HG03064 (cell line): Measurements from ENCODE around the gene IDH3G.

Experiments
- ATAC-seq: cut with Tn5 transposase; IDR thresholded peaks from one replicate; pipeline ENCODE4 v1.9.1; 2021; ENCODE audit warnings: low read depth; ENCODE audit not compliant: unreplicated experiment

IDH3G gene

DNA sequence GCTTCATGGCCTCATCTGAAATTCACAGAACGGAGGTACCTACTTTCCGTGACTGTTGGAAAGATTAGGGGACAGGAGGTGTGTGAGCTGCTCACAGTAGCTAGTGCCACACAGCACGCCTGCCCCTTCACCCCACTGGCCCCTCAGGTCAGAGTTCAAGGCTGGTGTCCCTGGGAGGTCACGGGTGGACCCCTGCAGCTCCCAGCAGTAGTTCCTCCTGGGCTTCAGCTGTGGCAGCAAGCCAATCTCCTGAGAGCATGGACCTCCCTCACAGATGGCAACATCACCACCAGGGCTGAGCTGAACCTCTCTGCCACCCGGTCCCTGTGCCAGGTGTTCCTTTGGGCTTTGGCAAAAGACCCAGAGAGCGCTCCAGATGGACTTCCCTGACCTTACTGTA, 1.8 kb downstream of the IDH3G start:
- no peak for ATAC-seq

DNA sequence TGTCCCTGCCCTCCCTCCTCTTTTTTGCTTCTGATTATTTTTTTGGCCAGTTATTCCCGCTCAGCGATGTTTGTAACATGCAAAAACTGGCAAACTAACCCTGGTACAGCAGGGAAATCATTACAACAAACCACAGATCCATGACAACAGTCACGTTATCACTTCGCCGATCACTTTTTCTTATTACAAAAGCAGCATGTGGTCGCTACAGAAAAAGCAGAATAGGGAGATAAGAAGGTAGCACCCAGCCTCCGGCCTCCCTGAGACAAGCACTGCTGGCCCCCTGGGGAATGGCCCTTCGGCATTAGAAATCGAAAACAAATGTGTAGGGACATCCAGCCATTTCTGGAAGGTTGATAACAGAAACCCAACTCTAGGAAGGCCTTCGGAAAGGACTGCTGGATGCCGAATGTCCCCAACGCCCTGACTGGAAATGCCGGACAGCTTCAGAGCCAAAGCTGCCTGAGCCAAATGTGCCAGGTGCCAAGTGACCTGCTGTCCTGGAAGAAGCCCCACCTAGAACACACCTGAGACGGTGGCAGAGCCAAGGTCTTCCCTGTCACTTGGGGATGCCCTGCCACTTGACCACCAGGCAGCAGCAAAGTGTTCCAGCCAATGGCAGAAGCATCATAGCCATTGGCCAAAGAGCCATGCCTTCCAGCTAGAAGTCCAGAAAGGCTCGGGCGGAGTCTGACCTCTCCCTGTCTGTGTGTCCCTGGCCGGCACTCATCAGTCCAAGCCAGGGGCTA, 2.9 kb downstream of the IDH3G start:
- ATAC-seq, result no peak

DNA sequence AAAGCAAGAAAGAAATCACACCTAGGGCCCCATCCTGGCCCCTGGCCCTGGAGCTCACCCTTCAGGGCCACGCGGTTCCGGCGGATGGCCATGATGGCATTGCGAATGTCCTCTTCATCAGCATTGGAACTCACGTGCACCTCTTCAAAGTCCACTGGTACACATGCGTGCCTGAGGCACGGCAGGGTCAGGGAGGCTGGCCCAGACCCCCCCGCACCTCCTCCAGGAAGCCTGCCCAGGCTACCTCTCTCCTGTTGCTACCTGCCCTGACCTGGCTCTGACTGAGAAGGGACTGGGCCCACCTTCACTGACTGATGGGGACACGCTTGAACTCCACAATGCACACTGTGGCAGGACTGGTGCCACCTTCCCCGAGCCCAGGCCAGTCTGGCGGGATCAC, 4.5 kb downstream of the IDH3G start:
- no peak for ATAC-seq

DNA sequence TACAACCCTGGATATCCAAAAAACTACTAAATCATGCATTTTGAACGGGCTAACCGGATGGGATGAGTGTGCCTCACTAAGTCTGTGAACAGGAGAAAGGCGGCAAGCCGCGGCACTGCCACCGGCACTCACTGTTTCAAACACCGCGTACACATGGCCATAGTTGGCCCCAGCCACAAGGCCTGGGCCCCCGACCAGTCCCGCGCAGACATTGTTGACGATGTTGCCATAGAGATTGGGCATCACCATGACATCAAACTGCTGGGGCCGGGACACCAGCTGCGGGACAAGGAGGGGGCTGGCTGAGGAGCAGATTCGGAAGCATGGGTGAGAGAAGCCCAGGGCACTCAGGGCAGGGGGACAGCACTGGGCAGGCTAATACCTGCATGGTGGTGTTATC, 7.5 kb downstream of the IDH3G start:
- ATAC-seq, result no peak

DNA sequence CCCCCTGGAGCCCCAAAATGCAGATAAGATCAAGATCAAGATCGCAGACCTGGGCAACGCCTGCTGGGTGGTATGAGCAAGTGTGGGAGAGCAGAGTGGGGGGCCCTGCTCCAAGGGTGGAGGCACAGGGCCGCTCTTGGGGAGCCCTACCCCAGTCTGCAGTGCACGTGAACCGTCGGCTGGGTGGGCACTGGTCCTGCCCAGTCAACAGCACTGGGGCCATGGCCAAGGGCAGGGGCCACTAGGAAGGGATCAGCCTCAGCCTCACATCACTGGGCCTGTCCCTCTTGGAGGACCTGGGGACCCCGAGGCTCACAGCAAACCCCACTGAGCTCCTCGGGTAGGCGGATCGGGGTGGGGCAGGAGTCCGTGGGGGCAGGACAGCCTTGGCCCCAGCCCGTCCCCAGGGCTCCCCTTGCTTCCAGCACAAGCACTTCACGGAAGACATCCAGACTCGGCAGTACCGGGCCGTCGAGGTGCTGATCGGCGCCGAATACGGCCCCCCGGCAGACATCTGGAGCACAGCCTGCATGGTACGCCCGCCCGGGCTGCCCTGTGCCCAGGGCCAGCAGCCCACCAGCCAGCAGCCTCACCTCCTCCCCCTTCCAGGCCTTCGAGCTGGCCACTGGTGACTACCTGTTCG, 9.7 kb downstream of the IDH3G start:
- no peak for ATAC-seq

DNA sequence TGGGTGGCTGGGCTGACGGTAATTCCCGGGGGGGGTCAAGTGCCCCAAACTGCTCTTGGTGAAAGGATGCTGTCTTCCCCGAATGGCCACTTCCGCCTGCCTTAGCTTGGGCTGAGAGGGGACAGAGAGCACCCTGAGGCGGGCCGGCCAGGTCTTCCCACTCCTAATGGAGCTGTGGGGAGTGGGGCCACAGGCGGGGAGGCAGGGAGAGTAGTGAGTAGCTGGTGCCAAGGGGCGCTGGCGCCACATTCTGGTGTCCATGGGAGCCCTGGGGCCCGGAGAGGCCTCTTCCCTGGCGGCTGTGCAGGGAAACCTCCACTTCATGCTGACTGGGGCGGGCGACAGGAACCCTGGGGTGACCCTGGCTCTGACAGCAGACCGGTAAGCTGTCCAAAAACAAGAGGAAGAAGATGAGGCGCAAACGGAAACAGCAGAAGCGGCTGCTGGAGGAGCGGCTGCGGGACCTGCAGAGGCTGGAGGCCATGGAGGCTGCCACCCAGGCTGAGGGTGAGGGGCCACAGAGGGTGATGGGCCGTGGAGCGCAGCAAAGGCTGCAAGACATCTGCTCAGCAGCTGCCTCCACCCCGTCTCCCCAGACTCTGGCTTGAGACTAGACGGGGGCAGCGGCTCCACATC, 10.7 kb downstream of the IDH3G start:
- no peak for ATAC-seq

DNA sequence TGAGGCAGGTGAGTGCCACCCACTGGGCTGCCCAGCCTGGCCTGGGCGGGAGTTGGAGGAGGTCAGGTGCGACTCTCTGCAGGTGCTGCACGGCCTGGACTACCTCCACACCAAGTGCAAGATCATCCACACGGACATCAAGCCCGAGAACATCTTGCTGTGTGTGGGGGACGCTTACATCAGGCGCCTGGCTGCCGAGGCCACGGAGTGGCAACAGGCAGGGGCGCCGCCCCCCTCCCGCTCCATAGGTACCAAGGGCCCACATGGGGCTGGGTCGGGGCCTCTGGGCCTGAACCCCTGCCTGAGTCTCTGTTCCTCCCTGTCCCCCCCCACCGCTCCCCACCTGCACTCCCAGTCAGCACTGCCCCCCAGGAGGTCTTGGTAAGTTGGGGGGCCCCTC, 11.3 kb downstream of the IDH3G start:
- no peak for ATAC-seq

DNA sequence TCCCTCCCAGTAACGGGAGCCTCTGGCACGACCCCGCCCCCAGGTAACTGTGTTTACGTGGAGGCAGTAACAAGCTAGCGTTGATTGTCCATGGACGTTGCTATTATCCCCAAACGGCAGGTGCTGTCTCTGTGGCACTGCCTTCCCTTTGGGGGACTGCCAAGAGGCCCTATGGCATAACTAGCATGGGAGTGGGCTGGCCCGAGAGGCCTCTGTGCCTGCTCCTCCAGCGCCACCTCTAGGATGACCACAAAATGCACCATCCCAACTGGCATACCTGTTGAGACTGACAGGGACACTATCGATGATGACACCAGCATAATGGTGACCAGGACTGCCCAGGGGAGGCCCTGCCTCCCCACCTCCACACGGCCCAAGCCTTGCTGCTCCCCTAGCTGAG, 11.9 kb downstream of the IDH3G start:
- no peak for ATAC-seq

DNA sequence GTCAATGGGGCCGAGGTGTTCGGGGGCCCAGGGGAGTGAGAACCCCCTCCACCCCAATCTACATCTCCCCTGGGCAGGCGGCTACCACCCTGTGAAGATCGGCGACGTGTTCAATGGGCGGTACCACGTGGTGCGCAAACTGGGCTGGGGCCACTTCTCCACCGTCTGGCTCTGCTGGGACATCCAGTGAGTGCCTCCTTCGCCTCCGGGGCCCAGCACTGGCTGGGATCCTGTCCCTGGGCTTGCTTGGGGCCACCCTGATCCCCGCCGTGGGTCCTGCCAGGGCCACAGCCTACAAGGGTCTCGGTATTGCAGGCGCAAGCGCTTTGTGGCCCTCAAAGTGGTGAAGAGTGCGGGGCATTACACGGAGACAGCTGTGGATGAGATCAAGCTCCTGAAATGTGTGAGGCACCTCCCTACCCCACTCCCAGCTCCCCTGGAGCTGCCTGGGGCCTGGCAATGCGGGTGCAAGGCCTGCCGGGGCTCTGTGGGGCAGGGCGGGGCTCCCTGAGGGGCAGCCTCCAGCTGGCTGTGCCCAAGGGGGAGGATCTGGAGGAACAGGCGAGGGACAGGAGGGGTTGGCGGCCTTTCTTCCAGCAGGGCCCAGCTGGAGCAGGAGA, 12.6 kb downstream of the IDH3G start:
- no peak for ATAC-seq

DNA sequence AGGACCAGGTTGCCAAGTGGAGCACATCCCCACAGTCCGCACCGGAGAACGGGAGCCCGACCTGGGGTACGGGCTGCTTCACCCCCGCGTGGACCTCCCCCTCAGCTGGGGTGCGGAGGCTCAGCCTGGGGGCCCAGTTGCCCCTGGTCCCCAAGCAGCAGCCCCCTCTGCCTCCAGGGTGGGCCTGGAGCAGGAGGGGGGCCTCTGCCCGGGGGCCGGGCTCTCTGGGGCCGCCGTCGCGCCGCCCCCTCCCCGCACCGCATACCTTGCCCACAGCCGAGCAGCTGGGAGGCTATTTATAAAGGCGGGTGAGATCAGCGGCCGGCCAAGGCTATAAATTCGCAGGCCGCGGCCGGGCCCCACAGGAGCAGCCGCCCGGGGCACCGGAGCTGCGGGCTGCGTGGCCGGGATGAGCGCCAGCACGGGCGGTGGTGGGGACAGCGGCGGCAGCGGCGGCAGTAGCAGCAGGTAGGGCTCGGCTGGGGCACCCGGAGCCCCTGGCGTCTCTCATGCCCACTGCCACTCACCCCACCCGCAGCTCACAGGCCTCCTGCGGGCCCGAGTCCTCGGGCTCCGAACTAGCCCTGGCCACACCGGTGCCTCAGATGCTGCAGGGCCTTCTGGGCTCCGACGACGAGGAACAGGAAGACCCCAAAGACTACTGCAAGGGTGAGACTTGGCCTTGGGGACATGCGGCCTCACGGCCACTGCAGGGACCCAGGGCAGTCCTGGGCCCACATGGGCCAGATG, 13.3 kb downstream of the IDH3G start, which contains the start of gene SRPK3:
Gene SRPK3 (plus strand): TSS at position 364 of the 750 bp plus-strand sequence. CDS start 46 bp downstream, at position 410.
- no peak for ATAC-seq

DNA sequence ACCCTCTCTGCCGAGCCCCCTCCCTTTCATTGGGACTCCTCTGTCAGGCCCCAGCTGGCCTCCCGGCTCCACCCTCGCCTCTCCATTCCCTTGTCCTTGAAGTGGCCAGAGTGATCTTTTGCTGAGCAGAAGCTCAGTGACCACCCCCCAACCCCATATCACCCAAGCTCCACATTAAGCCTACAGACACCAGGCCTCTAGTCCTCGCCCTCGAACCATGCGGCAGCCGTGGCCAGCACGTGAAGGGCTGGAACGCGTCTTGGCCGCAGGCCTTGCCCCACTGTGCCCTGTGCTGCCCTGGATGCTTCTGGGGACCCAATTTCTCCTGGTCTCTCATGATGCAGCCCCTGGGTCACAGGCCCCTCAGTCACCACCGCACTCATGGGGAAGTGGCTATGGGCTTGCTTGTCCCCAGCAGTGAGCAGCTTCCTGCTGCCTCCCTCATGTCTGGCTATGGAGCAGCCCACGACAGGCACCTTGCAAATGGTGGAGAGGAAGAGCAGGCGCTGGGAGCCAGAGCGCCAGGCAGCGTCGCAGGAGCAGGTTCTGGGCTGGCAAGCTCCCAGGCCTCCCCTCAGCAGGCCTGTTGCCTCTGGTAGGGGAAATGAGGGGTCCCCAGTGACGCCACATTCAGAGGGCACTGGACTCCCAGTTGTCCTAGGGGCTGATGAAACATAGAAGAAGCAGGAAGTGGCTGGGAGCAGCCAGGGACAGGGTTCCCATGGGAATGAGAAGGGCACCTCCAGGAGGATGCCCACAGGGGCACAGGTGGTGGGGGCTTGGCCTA, 14.1 kb downstream of the IDH3G start:
- no peak for ATAC-seq

DNA sequence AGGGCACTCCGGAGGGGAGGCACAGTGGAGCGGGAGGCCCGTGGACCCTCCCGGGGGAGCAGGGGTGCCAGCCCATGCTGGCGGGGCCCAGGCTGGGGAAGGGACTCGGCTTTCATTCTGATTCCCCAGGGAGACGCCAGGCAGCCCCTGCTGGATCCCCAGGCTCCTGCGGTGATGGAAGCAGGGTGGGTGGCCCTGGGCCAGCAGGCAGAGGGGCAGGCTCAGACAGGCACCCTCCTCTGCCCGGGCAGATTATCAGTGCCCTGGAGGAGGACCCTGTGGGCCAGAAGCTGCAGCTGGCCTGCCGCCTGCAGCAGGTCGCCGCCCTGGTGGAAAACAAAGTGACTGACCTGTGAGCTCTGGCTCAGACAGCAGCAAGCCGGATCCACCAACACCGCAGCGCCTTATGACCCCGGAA, 15.5 kb downstream of the IDH3G start:
- no peak for ATAC-seq

DNA sequence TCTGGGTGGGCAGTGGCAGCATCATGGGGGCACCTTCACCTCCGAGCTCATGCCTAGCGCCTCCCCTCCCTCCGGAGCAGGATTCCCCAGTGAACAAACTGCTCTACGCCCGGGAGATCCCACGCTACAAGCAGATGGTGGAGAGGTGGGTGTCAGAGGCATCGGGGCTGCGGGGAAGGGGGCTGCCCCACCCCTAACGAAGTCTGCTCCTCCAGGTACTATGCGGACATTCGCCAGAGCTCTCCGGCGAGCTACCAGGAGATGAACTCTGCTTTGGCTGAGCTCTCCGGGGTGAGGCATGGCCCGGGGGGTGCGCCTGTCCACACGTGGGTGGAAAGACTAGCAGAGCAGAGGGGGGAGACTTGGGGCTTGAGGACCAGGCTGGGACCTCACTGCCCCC, 16.0 kb downstream of the IDH3G start:
- no peak for ATAC-seq

DNA sequence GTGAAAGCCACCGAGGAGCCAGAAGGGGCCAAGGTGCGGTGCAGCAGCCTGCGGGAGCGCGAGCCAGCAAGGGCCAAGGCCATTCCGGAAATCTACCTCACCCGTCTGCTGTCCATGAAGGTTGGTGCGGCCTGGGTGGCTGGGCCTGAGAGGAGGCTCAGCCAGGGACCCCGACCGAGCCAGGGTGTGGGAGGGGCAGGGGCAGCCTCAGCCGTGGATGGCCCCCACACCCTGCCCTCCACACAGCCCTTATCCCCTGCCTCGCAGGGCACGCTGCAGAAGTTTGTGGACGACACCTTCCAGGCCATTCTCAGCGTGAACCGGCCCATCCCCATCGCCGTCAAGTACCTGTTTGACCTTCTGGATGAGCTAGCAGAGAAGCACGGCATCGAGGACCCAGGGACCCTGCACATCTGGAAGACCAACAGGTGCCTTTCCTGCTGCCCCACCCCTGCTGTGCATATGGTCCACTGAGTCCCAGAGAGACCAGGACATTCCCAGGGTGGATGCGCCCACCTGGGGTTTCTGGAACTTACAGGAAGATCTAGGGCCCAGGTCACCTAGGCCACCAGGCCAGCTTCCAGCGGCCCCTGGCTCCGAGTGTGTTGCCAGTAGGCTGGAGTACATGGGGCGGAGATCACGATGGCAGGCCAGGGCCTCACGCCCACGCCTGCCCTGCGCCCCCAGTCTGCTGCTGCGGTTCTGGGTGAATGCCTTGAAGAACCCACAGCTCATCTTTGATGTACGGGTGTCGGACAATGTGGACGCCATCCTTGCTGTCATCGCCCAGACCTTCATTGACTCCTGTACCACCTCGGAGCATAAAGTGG, 16.7 kb downstream of the IDH3G start:
- no peak for ATAC-seq

DNA sequence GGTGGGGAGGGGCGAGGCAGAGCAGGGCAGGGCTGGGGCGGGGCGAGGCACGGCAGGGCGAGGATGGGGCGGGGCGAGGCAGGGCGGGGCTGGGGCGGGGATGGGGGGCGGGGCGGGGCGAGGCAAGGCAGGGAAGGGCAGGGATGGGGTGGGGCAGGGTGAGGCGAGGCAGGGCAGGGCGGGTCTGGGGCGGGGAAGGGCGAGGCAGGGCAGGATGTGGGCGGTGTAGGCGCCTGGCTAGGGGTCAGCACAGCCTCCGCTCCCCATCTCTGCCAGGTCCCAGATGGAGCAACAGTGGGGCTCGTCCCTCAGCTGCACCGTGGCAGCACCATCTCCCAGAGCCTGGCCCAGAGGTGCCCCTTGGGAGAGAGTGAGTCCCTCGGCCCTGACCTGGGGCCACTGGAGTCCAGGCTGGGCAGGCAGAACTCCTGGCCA, 17.5 kb downstream of the IDH3G start:
- ATAC-seq, result no peak

DNA sequence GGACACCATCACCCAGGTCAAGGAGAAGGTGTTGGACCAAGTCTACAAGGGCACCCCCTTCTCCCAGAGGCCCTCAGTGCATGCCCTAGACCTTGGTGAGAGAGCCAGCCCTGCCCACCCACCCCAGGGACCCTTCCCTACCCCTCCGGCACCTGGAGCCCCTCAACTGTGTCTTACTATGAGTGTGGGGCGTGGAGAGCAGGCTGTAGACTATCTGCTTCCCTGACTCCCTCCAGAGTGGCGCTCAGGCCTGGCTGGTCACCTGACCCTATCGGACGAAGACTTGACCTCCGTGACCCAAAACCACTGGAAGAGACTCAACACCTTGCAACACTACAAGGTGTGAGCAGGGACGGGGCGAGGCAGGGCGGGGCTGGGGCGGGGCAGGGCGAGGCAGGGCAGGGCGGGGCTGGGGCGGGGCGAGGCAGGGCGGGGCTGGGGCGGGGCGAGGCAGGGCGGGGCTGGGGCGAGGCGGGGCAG, 18.0 kb downstream of the IDH3G start:
- no peak for ATAC-seq

DNA sequence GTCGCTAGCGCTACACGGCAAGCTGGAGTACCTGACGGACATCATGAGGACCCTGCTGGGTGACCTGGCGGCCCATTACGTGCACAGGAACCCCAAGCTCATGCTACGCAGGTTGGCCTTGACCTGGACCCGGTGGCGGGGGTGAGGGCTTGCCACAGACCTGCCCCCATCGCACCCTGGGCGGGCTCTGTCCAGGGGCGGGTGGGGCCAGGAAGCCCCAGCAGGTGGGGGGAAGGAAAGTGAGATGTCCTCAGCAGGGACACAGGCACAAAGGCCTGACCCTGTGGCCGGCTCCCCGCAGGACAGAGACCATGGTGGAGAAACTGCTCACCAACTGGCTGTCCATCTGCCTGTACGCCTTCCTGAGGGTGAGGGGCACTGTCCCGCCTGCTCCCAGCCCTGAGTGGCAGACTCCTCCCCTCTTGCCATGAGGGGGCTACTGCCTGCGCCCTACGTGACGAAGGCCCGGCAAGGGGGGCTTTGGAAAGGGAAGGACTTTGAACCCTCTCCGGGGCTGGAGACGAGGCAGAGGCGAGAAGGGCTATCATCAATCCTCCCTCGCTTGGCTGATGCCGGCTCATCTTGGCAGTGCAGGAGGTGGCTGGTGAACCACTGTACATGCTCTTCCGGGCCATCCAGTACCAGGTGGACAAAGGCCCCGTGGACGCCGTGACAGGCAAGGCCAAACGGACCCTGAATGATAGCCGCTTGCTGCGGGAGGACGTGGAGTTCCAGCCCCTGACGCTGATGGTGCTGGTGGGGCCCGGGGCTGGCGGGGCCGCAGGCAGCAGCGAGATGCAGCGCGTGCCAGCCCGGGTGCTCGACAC, 18.7 kb downstream of the IDH3G start:
- ATAC-seq, result no peak
